Ovary (tissue), 3 donors: ENCODE data around the gene RPL38.

Experiments used
- EP300 ChIP-seq: sonication (generic); formaldehyde crosslinking; IDR thresholded peaks from one replicate; pipeline ENCODE4 v1.6.1; 2017; ENCODE audit warnings: antibody characterized with exemption
- POLR2A ChIP-seq: fragments of 450-650 bp; IDR thresholded peaks from one replicate; pipeline ENCODE4 v1.6.1; 2017; ENCODE audit warnings: antibody characterized with exemption, mild to moderate bottlenecking, moderate library complexity
- TF ChIP-seq, protein P1 (sequence below), 3 donors: fragments of 450-650 bp in 2 of 3; fragments of 200-600 bp in 1 of 3; IDR thresholded peaks; one replicate each; pipeline versions ENCODE4 v1.5.1 to v1.8.0; 2016 to 2022; ENCODE audit warnings: antibody characterized with exemption in 3 of 3, mild to moderate bottlenecking in 1 of 3
- donor health status: DM: no; HTN: no; CAD: no.

DNA sequence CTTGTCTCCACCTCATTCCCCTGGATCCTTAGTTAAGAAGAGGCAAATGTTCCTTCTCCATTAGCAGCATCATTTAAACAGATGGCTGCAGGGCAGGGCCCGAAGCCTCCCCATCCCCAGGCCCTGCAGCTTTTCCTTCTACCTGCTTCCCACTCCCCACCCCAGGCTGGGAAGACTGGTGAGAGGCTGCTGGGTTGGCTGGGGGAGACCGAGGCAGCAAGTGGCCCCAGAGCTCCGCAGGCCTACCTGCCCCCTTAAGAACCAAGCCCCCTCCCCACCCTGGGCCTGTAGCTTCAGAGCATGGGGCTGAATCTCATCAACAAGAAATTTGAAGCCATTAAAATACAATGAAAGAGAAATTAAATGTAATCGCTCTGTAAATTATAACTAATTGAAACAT lies 22.1 kb upstream of the RPL38 start:
- TF ChIP-seq, protein P1, sequence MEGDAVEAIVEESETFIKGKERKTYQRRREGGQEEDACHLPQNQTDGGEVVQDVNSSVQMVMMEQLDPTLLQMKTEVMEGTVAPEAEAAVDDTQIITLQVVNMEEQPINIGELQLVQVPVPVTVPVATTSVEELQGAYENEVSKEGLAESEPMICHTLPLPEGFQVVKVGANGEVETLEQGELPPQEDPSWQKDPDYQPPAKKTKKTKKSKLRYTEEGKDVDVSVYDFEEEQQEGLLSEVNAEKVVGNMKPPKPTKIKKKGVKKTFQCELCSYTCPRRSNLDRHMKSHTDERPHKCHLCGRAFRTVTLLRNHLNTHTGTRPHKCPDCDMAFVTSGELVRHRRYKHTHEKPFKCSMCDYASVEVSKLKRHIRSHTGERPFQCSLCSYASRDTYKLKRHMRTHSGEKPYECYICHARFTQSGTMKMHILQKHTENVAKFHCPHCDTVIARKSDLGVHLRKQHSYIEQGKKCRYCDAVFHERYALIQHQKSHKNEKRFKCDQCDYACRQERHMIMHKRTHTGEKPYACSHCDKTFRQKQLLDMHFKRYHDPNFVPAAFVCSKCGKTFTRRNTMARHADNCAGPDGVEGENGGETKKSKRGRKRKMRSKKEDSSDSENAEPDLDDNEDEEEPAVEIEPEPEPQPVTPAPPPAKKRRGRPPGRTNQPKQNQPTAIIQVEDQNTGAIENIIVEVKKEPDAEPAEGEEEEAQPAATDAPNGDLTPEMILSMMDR (IDR thresholded peaks at IDR 0.05) = no peak
- TF ChIP-seq POLR2A (no peak), EP300 (no peak)
